HepG2 (cell line): Measurements from ENCODE around the gene PFDN5. TPM values are rescaled to one million over a fixed set of nuclear protein-coding genes. Genes with fewer than 3 reads are reported as not detected.

Source experiments
- ATAC-seq: fragments of 200-7000 bp; cut with Tn5 transposase; 3 replicates; pipeline ENCODE4 v1.9.1; 2020; ENCODE audit warnings: mild to moderate bottlenecking, moderate library complexity
- BruUV-seq: library from RNA; stranded (reverse); fragments of 400-500 nt; replicated peaks from 2 replicates; lab custom pipeline; 2021; lab: Mats Ljungman, UMichigan
- CTCF ChIA-PET: fragments of 300-600 bp; formaldehyde crosslinking; extraction: SDS; loops from one replicate; lab custom pipeline; 2021; ENCODE audit warnings: low total read pairs, inconsistent platforms, low intra/inter-chr PET ratio; lab: Yijun Ruan, JAX
- POLR2A ChIA-PET: fragments of 350-600 bp; sonication (Branson Sonifier 250); formaldehyde crosslinking; loops from one replicate; lab custom pipeline; 2020; ENCODE audit warnings: antibody characterized with exemption, inconsistent platforms; lab: Yijun Ruan, JAX
- DNase-seq: peaks from one replicate; pipeline ENCODE4 v3.0.0-alpha.2; 2015; ENCODE audit warnings: low spot score
- FAIRE-seq: peaks from 3 replicates; lab custom pipeline; 2011; peaks lifted over from hg19 to GRCh38; lab: Jason Lieb, UNC
- H2AFZ ChIP-seq: one replicate; pipeline ENCODE4 v1.6.1; 2011; ENCODE audit warnings: low read length, inconsistent platforms
- H3K27ac ChIP-seq: fragments of 300-600 bp; 3 replicates; pipeline ENCODE4 v1.8.0; 2011; ENCODE audit warnings: mixed run types, mild to moderate bottlenecking, mixed read lengths, low read length, inconsistent platforms; ENCODE audit not compliant: insufficient read depth; ENCODE audit errors: extremely low read length
- H3K27me3 ChIP-seq, 2 experiments: fragments of 200-600 bp in 1 of 2; 2 replicates in 1 of 2; 3 replicates in 1 of 2; pipeline versions ENCODE4 v1.6.0 to v1.8.0; 2011; ENCODE audit warnings: low read length in 2 of 2, mild to moderate bottlenecking in 2 of 2, moderate library complexity in 2 of 2, inconsistent platforms in 1 of 2; ENCODE audit not compliant: insufficient read depth in 2 of 2, control insufficient read depth in 1 of 2
- H3K36me3 ChIP-seq, 2 experiments: fragments of 200-600 bp in 1 of 2; replicated peaks in 1 of 2; 2 replicates in 1 of 2; 3 replicates in 1 of 2; pipeline versions ENCODE4 v1.5.1 to v1.8.0; 2011; ENCODE audit warnings: low read length in 2 of 2, inconsistent platforms in 1 of 2; ENCODE audit not compliant: insufficient read depth in 2 of 2, control insufficient read depth in 1 of 2
- H3K4me1 ChIP-seq: 2 replicates; pipeline ENCODE4 v1.5.1; 2012; ENCODE audit warnings: low read length, inconsistent platforms; ENCODE audit not compliant: insufficient read depth
- H3K4me2 ChIP-seq: 2 replicates; pipeline ENCODE4 v1.6.0; 2011; ENCODE audit warnings: low read depth, low read length, inconsistent platforms
- H3K4me3 ChIP-seq, 3 experiments: fragments of 200-600 bp in 1 of 3; sonication (generic), shearing (Covaris generic) in 1 of 3; replicated peaks in 1 of 3; 2 replicates each; pipeline ENCODE4 v1.5.1; 2011 to 2016; ENCODE audit warnings: low read length in 3 of 3, inconsistent platforms in 2 of 3, low read depth in 2 of 3, mild to moderate bottlenecking in 2 of 3, control low read depth in 1 of 3, mixed read lengths in 1 of 3; ENCODE audit not compliant: insufficient read depth in 1 of 3
- H3K79me2 ChIP-seq: one replicate; pipeline ENCODE4 v1.6.1; 2011; ENCODE audit warnings: low read length, inconsistent platforms; ENCODE audit not compliant: insufficient read depth
- H3K9ac ChIP-seq: 2 replicates; pipeline ENCODE4 v1.6.0; 2011; ENCODE audit warnings: mild to moderate bottlenecking, low read depth, low read length, inconsistent platforms; ENCODE audit not compliant: insufficient read depth
- H3K9me3 ChIP-seq: 2 replicates; pipeline ENCODE4 v1.5.1; 2012; ENCODE audit warnings: mild to moderate bottlenecking, low read length
- H4K20me1 ChIP-seq: 2 replicates; pipeline ENCODE4 v1.6.0; 2011; ENCODE audit warnings: inconsistent platforms, mild to moderate bottlenecking, low read length, moderate library complexity; ENCODE audit not compliant: insufficient read depth
- AKNA ChIP-seq: sonication (generic); formaldehyde crosslinking; IDR thresholded peaks from 2 replicates; pipeline ENCODE4 v1.4.0; 2020; ENCODE audit warnings: missing genetic modification reagents, borderline replicate concordance
- GLMP ChIP-seq: sonication (generic); formaldehyde crosslinking; IDR thresholded peaks from 2 replicates; pipeline ENCODE4 v1.9.0; 2021; ENCODE audit warnings: missing genetic modification reagents, mild to moderate bottlenecking, borderline replicate concordance
- MIER2 ChIP-seq: IDR thresholded peaks from 2 replicates; pipeline ENCODE4 v1.6.1; 2016; ENCODE audit warnings: missing biosample characterization, missing genetic modification reagents
- WGBS: methylation state at CpG from one replicate; pipeline ENCODE4 v1.1.6; 2017; ENCODE audit warnings: low lambda C conversion rate; 5-methylcytosine and 5-hydroxymethylcytosine counted together
- in situ Hi-C: cut with HindIII; loops from 2 replicates; pipeline ENCODE4 v1.10.0; 2017; ENCODE audit warnings: low pct_unique_long_range_greater_than_20kb; ENCODE audit not compliant: extremely low pct_ligation_motif_present
- intact Hi-C: fragments of 100-400 bp; cut with micrococcal nuclease; formaldehyde crosslinking; loops from one replicate; pipeline ENCODE4 v1.10.0; 2022; ENCODE audit not compliant: unreplicated experiment
- polyA plus RNA-seq, 8 experiments: library from polyadenylated mRNA; depleted of rRNA in 3 of 8; stranded (reverse) in 7 of 8; unstranded in 1 of 8; fragments of >200 nt; fragmentation: Illumina TruSeq in 4 of 8; extraction: Trizol in 4 of 8; gene quantifications; 2 replicates each; pipeline versions ENCODE4 v1.2.1 to v1.2.3, GENCODE V29; 2011 to 2016; ENCODE audit warnings: low read depth in 4 of 8, missing spikeins in 1 of 8, mixed read lengths in 1 of 8; ENCODE audit not compliant: insufficient read depth in 1 of 8
- total RNA-seq, 5 experiments: library from RNA; depleted of rRNA; stranded (reverse); fragments of >200 nt; fragmentation: Illumina TruSeq; extraction: Trizol; gene quantifications; 2 replicates each; pipeline ENCODE4 v1.2.3, GENCODE V29; 2016; ENCODE audit warnings: low read depth in 1 of 5
- TF ChIP-seq, protein P1 (sequence below): sonication (generic); formaldehyde crosslinking; IDR thresholded peaks from 2 replicates; pipeline ENCODE4 v1.8.1; 2023; ENCODE audit warnings: mild to moderate bottlenecking, moderate library complexity, missing genetic modification reagents

Gene PFDN5
- total and polyA plus RNA-seq, 2 of the 13 experiments (the other 11 are each of a cell fraction or from before 2014, with no cell fraction given), result 449 to 462 TPM

- TF ChIP-seq GLMP (CRISPR knock-in tag), result no peak
- TF ChIP-seq MIER2 (CRISPR knock-in tag), result no peak
- TF ChIP-seq, all 625 proteins: peak for 9
Measured at GRCh38 chr12:53300187-53300586, 4.8 kb downstream of the PFDN5 start (continued).

- CTCF ChIA-PET, result no interaction called here
- H3K79me2 ChIP-seq, result peaks cover 15% of the 10 kb centered on the region
- BruUV-seq, result no TSS peak
- ATAC-seq, result no peak
- POLR2A ChIA-PET, result interaction anchor here (1.3 to 2.6 kb wide), 2 partner anchors 8 to 18 kb away, joined by 4 to 8 read pairs; partner anchors contain the start of genes AAAS and PFDN5
- no peaks in the 10 kb centered on the region for H4K20me1 ChIP-seq
- no peak overlapping the region for H3K9ac ChIP-seq
- intact Hi-C loops, result no loop called here
- no peak for DNase-seq
- H2AFZ ChIP-seq, result no peak overlapping the region
- in situ Hi-C loops, result no loop called here
- no peak overlapping the region for H3K4me3 ChIP-seq
- TF ChIP-seq AKNA, result no peak
- TF ChIP-seq, protein P1, sequence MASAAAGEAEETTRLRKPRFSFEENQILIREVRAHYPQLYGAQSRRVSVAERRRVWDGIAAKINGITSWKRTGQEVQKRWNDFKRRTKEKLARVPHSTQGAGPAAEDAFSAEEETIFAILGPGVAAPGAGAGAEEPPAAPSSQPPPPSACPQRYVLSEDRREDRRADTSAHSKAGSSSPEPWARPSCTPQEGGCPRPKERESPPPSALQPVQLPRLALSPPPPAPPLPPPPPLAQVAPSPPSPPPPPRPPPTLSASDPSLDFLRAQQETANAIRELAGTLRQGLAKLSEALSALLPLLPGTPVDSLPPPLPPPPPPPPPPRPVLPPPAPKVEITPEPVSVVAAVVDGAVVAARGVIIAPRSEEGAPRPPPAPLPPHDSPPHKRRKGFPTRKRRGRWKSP, result 0 out of 2 replicates have a peak, but pooled peaks have one; percentile 26
- no peaks in the 10 kb centered on the region; a peak in 1 of 5 replicates for H3K27me3 ChIP-seq
- H3K36me3 ChIP-seq, result peaks cover 9 to 42% of the 10 kb centered on the region in 2 experiments
- peaks cover 50% of the 10 kb centered on the region for H3K4me1 ChIP-seq
- no peak overlapping the region for H3K4me2 ChIP-seq
- no CpG with 5 or more reads among the region's 5 CpGs for WGBS
- no peak for FAIRE-seq
- H3K27ac ChIP-seq, result no peak overlapping the region
- no peaks in the 10 kb centered on the region for H3K9me3 ChIP-seq
Measured at GRCh38 chr12:53302903-53303302, 7.6 kb downstream of the PFDN5 start.
